HepG2 (cell line): ENCODE results near the gene IFIT3. TPM values are rescaled to one million over a fixed set of nuclear protein-coding genes. Genes with fewer than 3 reads are reported as not detected.
"Not testable (repeated sequence)": the region's sequence is repeated elsewhere in the genome, so short reads cannot be mapped to it uniquely, and the experiment has no call there.

Experiments used
- ATAC-seq: fragments of 200-7000 bp; cut with Tn5 transposase; 3 replicates; pipeline ENCODE4 v1.9.1; 2020; ENCODE audit warnings: mild to moderate bottlenecking, moderate library complexity
- BruUV-seq: library from RNA; stranded (reverse); fragments of 400-500 nt; replicated peaks from 2 replicates; lab custom pipeline; 2021; lab: Mats Ljungman, UMichigan
- CTCF ChIA-PET: fragments of 300-600 bp; formaldehyde crosslinking; extraction: SDS; loops from one replicate; lab custom pipeline; 2021; ENCODE audit warnings: low total read pairs, inconsistent platforms, low intra/inter-chr PET ratio; lab: Yijun Ruan, JAX
- POLR2A ChIA-PET: fragments of 350-600 bp; sonication (Branson Sonifier 250); formaldehyde crosslinking; loops from one replicate; lab custom pipeline; 2020; ENCODE audit warnings: antibody characterized with exemption, inconsistent platforms; lab: Yijun Ruan, JAX
- DNase-seq: peaks from one replicate; pipeline ENCODE4 v3.0.0-alpha.2; 2015; ENCODE audit warnings: low spot score
- FAIRE-seq: peaks from 3 replicates; lab custom pipeline; 2011; peaks lifted over from hg19 to GRCh38; lab: Jason Lieb, UNC
- H2AFZ ChIP-seq: one replicate; pipeline ENCODE4 v1.6.1; 2011; ENCODE audit warnings: low read length, inconsistent platforms
- H3K27ac ChIP-seq: fragments of 300-600 bp; 3 replicates; pipeline ENCODE4 v1.8.0; 2011; ENCODE audit warnings: mixed run types, mild to moderate bottlenecking, mixed read lengths, low read length, inconsistent platforms; ENCODE audit not compliant: insufficient read depth; ENCODE audit errors: extremely low read length
- H3K27me3 ChIP-seq, 2 experiments: fragments of 200-600 bp in 1 of 2; 2 replicates in 1 of 2; 3 replicates in 1 of 2; pipeline versions ENCODE4 v1.6.0 to v1.8.0; 2011; ENCODE audit warnings: low read length in 2 of 2, mild to moderate bottlenecking in 2 of 2, moderate library complexity in 2 of 2, inconsistent platforms in 1 of 2; ENCODE audit not compliant: insufficient read depth in 2 of 2, control insufficient read depth in 1 of 2
- H3K36me3 ChIP-seq, 2 experiments: fragments of 200-600 bp in 1 of 2; replicated peaks in 1 of 2; 2 replicates in 1 of 2; 3 replicates in 1 of 2; pipeline versions ENCODE4 v1.5.1 to v1.8.0; 2011; ENCODE audit warnings: low read length in 2 of 2, inconsistent platforms in 1 of 2; ENCODE audit not compliant: insufficient read depth in 2 of 2, control insufficient read depth in 1 of 2
- H3K4me1 ChIP-seq: 2 replicates; pipeline ENCODE4 v1.5.1; 2012; ENCODE audit warnings: low read length, inconsistent platforms; ENCODE audit not compliant: insufficient read depth
- H3K4me2 ChIP-seq: 2 replicates; pipeline ENCODE4 v1.6.0; 2011; ENCODE audit warnings: low read depth, low read length, inconsistent platforms
- H3K4me3 ChIP-seq, 3 experiments: fragments of 200-600 bp in 1 of 3; sonication (generic), shearing (Covaris generic) in 1 of 3; replicated peaks in 1 of 3; 2 replicates each; pipeline ENCODE4 v1.5.1; 2011 to 2016; ENCODE audit warnings: low read length in 3 of 3, inconsistent platforms in 2 of 3, low read depth in 2 of 3, mild to moderate bottlenecking in 2 of 3, control low read depth in 1 of 3, mixed read lengths in 1 of 3; ENCODE audit not compliant: insufficient read depth in 1 of 3
- H3K79me2 ChIP-seq: one replicate; pipeline ENCODE4 v1.6.1; 2011; ENCODE audit warnings: low read length, inconsistent platforms; ENCODE audit not compliant: insufficient read depth
- H3K9ac ChIP-seq: 2 replicates; pipeline ENCODE4 v1.6.0; 2011; ENCODE audit warnings: mild to moderate bottlenecking, low read depth, low read length, inconsistent platforms; ENCODE audit not compliant: insufficient read depth
- H3K9me3 ChIP-seq: 2 replicates; pipeline ENCODE4 v1.5.1; 2012; ENCODE audit warnings: mild to moderate bottlenecking, low read length
- H4K20me1 ChIP-seq: 2 replicates; pipeline ENCODE4 v1.6.0; 2011; ENCODE audit warnings: inconsistent platforms, mild to moderate bottlenecking, low read length, moderate library complexity; ENCODE audit not compliant: insufficient read depth
- POLR2A ChIP-seq, 2 experiments: IDR thresholded peaks; 2 replicates each; pipeline ENCODE4 v1.6.1; 2011; ENCODE audit warnings: low read depth in 2 of 2, low read length in 2 of 2, mild to moderate bottlenecking in 1 of 2, moderate library complexity in 1 of 2; ENCODE audit not compliant: insufficient read depth in 1 of 2
- SOX13 ChIP-seq, 3 experiments: fragments of 450-650 bp in 1 of 3; sonication (generic) in 1 of 3; formaldehyde crosslinking in 1 of 3; IDR thresholded peaks in 2 of 3; conservative IDR thresholded peaks in 1 of 3; 2 replicates each; pipeline versions ENCODE4 v1.5.0 to v1.6.1; 2016 to 2020; ENCODE audit warnings: antibody characterized with exemption in 1 of 3, mild to moderate bottlenecking in 1 of 3, missing compliant biosample characterization in 1 of 3, missing genetic modification reagents in 1 of 3, moderate library complexity in 1 of 3
- ZFP82 ChIP-seq: sonication (generic); formaldehyde crosslinking; IDR thresholded peaks from 2 replicates; pipeline ENCODE4 v1.5.1; 2020; ENCODE audit warnings: mild to moderate bottlenecking, missing genetic modification reagents, borderline replicate concordance
- ZNF121 ChIP-seq: sonication (generic); formaldehyde crosslinking; IDR thresholded peaks from 2 replicates; pipeline ENCODE4 v1.5.0; 2020; ENCODE audit warnings: mild to moderate bottlenecking, missing genetic modification reagents
- ZNF383 ChIP-seq: sonication (generic); formaldehyde crosslinking; IDR thresholded peaks from 2 replicates; pipeline ENCODE4 v1.4.0; 2020; ENCODE audit warnings: missing genetic modification reagents, mild to moderate bottlenecking, borderline replicate concordance
- ZNF704 ChIP-seq: sonication (generic); formaldehyde crosslinking; IDR thresholded peaks from 2 replicates; pipeline ENCODE4 v1.8.1; 2023; ENCODE audit warnings: mild to moderate bottlenecking, inconsistent platforms, moderate library complexity, missing genetic modification reagents, borderline replicate concordance
- ZNF747 ChIP-seq: sonication (generic); formaldehyde crosslinking; IDR thresholded peaks from 2 replicates; pipeline ENCODE4 v1.8.1; 2023; ENCODE audit warnings: missing genetic modification reagents, mild to moderate bottlenecking, borderline replicate concordance
- WGBS: methylation state at CpG from one replicate; pipeline ENCODE4 v1.1.6; 2017; ENCODE audit warnings: low lambda C conversion rate; 5-methylcytosine and 5-hydroxymethylcytosine counted together
- in situ Hi-C: cut with HindIII; loops from 2 replicates; pipeline ENCODE4 v1.10.0; 2017; ENCODE audit warnings: low pct_unique_long_range_greater_than_20kb; ENCODE audit not compliant: extremely low pct_ligation_motif_present
- intact Hi-C: fragments of 100-400 bp; cut with micrococcal nuclease; formaldehyde crosslinking; loops from one replicate; pipeline ENCODE4 v1.10.0; 2022; ENCODE audit not compliant: unreplicated experiment
- polyA plus RNA-seq, 8 experiments: library from polyadenylated mRNA; depleted of rRNA in 3 of 8; stranded (reverse) in 7 of 8; unstranded in 1 of 8; fragments of >200 nt; fragmentation: Illumina TruSeq in 4 of 8; extraction: Trizol in 4 of 8; gene quantifications; 2 replicates each; pipeline versions ENCODE4 v1.2.1 to v1.2.3, GENCODE V29; 2011 to 2016; ENCODE audit warnings: low read depth in 4 of 8, missing spikeins in 1 of 8, mixed read lengths in 1 of 8; ENCODE audit not compliant: insufficient read depth in 1 of 8
- total RNA-seq, 5 experiments: library from RNA; depleted of rRNA; stranded (reverse); fragments of >200 nt; fragmentation: Illumina TruSeq; extraction: Trizol; gene quantifications; 2 replicates each; pipeline ENCODE4 v1.2.3, GENCODE V29; 2016; ENCODE audit warnings: low read depth in 1 of 5
- TF ChIP-seq, protein P1 (sequence below): sonication (generic); formaldehyde crosslinking; IDR thresholded peaks from 2 replicates; pipeline ENCODE4 v1.4.0; 2020; ENCODE audit warnings: missing genetic modification reagents
- TF ChIP-seq, protein P2 (sequence below): sonication (generic); formaldehyde crosslinking; IDR thresholded peaks from 2 replicates; pipeline ENCODE4 v1.5.1; 2020; ENCODE audit warnings: mild to moderate bottlenecking, missing genetic modification reagents, moderate library complexity

Gene IFIT3
- total and polyA plus RNA-seq, 2 of the 13 experiments (the other 11 are each of a cell fraction or from before 2014, with no cell fraction given) = 0.48 to 3.1 TPM

GRCh38 chr10:89330537-89331212 lies 2.9 kb downstream of the IFIT3 start (continued):
- TF ChIP-seq, protein P1, sequence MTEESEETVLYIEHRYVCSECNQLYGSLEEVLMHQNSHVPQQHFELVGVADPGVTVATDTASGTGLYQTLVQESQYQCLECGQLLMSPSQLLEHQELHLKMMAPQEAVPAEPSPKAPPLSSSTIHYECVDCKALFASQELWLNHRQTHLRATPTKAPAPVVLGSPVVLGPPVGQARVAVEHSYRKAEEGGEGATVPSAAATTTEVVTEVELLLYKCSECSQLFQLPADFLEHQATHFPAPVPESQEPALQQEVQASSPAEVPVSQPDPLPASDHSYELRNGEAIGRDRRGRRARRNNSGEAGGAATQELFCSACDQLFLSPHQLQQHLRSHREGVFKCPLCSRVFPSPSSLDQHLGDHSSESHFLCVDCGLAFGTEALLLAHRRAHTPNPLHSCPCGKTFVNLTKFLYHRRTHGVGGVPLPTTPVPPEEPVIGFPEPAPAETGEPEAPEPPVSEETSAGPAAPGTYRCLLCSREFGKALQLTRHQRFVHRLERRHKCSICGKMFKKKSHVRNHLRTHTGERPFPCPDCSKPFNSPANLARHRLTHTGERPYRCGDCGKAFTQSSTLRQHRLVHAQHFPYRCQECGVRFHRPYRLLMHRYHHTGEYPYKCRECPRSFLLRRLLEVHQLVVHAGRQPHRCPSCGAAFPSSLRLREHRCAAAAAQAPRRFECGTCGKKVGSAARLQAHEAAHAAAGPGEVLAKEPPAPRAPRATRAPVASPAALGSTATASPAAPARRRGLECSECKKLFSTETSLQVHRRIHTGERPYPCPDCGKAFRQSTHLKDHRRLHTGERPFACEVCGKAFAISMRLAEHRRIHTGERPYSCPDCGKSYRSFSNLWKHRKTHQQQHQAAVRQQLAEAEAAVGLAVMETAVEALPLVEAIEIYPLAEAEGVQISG (CRISPR knock-in tag) = no peak
- no peak for TF ChIP-seq SOX13 (IDR thresholded peaks at IDR 0.05)
- no peak for TF ChIP-seq SOX13 (CRISPR knock-in tag; conservative IDR thresholded peaks at IDR 0.05 in 1 of 2, IDR thresholded peaks at IDR 0.05 in 1 of 2)
- no peak for TF ChIP-seq POLR2A (IDR thresholded peaks at IDR 0.05; ENCODE audit: insufficient read depth in 1 of 2, low read depth in 2 of 2, low read length in 2 of 2)
- no peak for TF ChIP-seq ZNF383 (CRISPR knock-in tag)

DNA sequence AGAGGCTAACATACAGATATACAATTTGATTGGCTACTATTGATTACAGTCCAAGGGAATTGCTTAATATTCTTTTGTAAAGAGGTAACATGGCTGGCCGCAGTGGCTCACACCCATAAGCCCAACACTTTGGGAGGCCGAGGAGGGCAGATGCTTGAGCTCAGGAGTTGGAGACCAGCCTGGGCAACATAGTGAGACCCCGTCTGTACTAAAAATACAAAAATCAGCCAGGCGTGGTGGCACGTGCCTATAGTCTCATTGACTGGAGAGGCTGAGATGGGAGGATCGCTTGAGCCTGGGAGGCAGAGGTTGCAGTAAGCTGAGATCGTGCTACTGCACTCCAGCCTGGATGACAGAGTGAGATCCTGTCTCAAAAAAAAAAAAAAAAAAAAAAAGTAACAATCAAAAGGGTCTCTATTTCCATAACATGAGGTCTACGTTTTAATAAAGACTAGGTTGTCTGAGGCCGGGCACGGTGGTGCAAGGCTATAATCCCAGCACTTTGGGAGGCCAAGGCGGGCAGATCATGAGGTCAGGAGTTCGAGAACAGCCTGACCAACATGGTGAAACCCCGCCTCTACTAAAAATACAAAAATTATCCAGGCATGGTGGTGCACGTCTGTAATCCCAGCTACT lies 3.8 kb downstream of the IFIT3 start:
- H4K20me1 ChIP-seq, ATAC-seq, intact Hi-C loops, H3K27me3 ChIP-seq, BruUV-seq, H3K36me3 ChIP-seq, H2AFZ ChIP-seq, H3K9me3 ChIP-seq: not testable (repeated sequence)
- Histone ChIP-seq H3K4me3 (peak overlapping the region in 2 of 3 experiments; percentile 42 to 55; a peak in 3 of 6 replicates), H3K9ac (peak overlapping the region; percentile 45)
- 65% methylated on average over 14 of the region's 14 CpGs for WGBS
- POLR2A ChIA-PET = interaction anchor here (1.2 to 1.7 kb wide), 4 partner anchors 15 to 315 kb away, joined by 3 to 8 read pairs (median 4); no protein-coding TSS in a partner anchor
- TF ChIP-seq, protein P2, sequence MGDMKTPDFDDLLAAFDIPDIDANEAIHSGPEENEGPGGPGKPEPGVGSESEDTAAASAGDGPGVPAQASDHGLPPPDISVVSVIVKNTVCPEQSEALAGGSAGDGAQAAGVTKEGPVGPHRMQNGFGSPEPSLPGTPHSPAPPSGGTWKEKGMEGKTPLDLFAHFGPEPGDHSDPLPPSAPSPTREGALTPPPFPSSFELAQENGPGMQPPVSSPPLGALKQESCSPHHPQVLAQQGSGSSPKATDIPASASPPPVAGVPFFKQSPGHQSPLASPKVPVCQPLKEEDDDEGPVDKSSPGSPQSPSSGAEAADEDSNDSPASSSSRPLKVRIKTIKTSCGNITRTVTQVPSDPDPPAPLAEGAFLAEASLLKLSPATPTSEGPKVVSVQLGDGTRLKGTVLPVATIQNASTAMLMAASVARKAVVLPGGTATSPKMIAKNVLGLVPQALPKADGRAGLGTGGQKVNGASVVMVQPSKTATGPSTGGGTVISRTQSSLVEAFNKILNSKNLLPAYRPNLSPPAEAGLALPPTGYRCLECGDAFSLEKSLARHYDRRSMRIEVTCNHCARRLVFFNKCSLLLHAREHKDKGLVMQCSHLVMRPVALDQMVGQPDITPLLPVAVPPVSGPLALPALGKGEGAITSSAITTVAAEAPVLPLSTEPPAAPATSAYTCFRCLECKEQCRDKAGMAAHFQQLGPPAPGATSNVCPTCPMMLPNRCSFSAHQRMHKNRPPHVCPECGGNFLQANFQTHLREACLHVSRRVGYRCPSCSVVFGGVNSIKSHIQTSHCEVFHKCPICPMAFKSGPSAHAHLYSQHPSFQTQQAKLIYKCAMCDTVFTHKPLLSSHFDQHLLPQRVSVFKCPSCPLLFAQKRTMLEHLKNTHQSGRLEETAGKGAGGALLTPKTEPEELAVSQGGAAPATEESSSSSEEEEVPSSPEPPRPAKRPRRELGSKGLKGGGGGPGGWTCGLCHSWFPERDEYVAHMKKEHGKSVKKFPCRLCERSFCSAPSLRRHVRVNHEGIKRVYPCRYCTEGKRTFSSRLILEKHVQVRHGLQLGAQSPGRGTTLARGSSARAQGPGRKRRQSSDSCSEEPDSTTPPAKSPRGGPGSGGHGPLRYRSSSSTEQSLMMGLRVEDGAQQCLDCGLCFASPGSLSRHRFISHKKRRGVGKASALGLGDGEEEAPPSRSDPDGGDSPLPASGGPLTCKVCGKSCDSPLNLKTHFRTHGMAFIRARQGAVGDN (CRISPR knock-in tag) = 0 out of 2 replicates have a peak, but pooled peaks have one; percentile 17
- TF ChIP-seq ZNF704 (CRISPR knock-in tag) (0 out of 2 replicates have a peak, but pooled peaks have one; percentile 72), ZNF747 (CRISPR knock-in tag) (0 out of 2 replicates have a peak, but pooled peaks have one; percentile 32), ZFP82 (CRISPR knock-in tag) (peak; percentile 65; the same call in 1 of the 2 replicates), ZNF121 (CRISPR knock-in tag) (peak; percentile 88)
- TF ChIP-seq, all 625 proteins: peak for 5; not testable (repeated sequence) for 620
- H3K79me2 ChIP-seq, DNase-seq, in situ Hi-C loops, FAIRE-seq, CTCF ChIA-PET: not testable (repeated sequence)
- Histone ChIP-seq H3K4me1 (peaks cover 59% of the 10 kb centered on the region), H3K4me2 (peak overlapping the region; percentile 69), H3K27ac (peak overlapping the region; percentile 58)
